H1 (cell line): ENCODE measurements around the gene CREBBP. TPM values are rescaled to one million over a fixed set of nuclear protein-coding genes. Genes with fewer than 3 reads are reported as not detected.

Experiments used
- CTCF ChIA-PET: fragments of 300-600 bp; sonication (Branson Sonifier 250); formaldehyde crosslinking; loops from one replicate; lab custom pipeline; 2021; ENCODE audit not compliant: partially characterized antibody; lab: Charles Lee
- POLR2A ChIA-PET: fragments of 300-600 bp; sonication (Branson Sonifier 250); formaldehyde crosslinking; loops from one replicate; lab custom pipeline; 2021; ENCODE audit warnings: inconsistent platforms; ENCODE audit not compliant: partially characterized antibody; lab: Charles Lee
- DNase-seq, 2 experiments: peaks; one replicate each; pipeline versions ENCODE4 v3.0.0 to v3.0.0-alpha.2; 2010 to 2022; ENCODE audit warnings: low spot score in 2 of 2, low read depth in 1 of 2, mixed read lengths in 1 of 2
- FAIRE-seq: peaks from 2 replicates; lab custom pipeline; 2011; peaks lifted over from hg19 to GRCh38; lab: Jason Lieb, UNC
- H2AFZ ChIP-seq: 2 replicates; pipeline ENCODE4 v1.8.1; 2012; ENCODE audit warnings: low read length, inconsistent platforms
- H2AK5ac ChIP-seq: 2 replicates; pipeline ENCODE4 v1.6.1; 2013; ENCODE audit warnings: low read depth, low read length
- H2BK120ac ChIP-seq: replicated peaks from 2 replicates; pipeline ENCODE3; 2013; ENCODE audit warnings: low read depth, low read length, inconsistent platforms
- H2BK12ac ChIP-seq: 2 replicates; pipeline ENCODE4 v1.6.1; 2013; ENCODE audit warnings: low read depth, low read length
- H2BK15ac ChIP-seq: 2 replicates; pipeline ENCODE4 v1.6.1; 2013; ENCODE audit warnings: low read length
- H2BK20ac ChIP-seq: 2 replicates; pipeline ENCODE4 v1.6.1; 2013; ENCODE audit warnings: low read length
- H2BK5ac ChIP-seq: 2 replicates; pipeline ENCODE4 v1.6.1; 2013; ENCODE audit warnings: low read depth, low read length
- H3K14ac ChIP-seq: 2 replicates; pipeline ENCODE4 v1.6.1; 2013; ENCODE audit warnings: inconsistent platforms; ENCODE audit not compliant: insufficient read length
- H3K18ac ChIP-seq: 2 replicates; pipeline ENCODE4 v1.6.1; 2013; ENCODE audit warnings: low read length; ENCODE audit errors: extremely low read depth
- H3K23ac ChIP-seq: 2 replicates; pipeline ENCODE4 v1.6.1; 2013; ENCODE audit warnings: inconsistent platforms; ENCODE audit not compliant: insufficient read length
- H3K23me2 ChIP-seq: 2 replicates; pipeline ENCODE4 v1.6.1; 2013; ENCODE audit warnings: low read depth, low read length
- H3K27ac ChIP-seq: 2 replicates; pipeline ENCODE4 v1.6.1; 2011; ENCODE audit warnings: low read depth, low read length, inconsistent platforms
- H3K27me3 ChIP-seq, 4 experiments: replicated peaks in 1 of 4; 1 replicate in 1 of 4; 2 replicates in 3 of 4; pipeline versions ENCODE4 v1.6.1 to v1.8.1; 2011 to 2013; ENCODE audit warnings: low read length in 3 of 4, mild to moderate bottlenecking in 3 of 4, inconsistent platforms in 2 of 4, mixed read lengths in 2 of 4, moderate library complexity in 1 of 4; ENCODE audit not compliant: control insufficient read depth in 3 of 4, insufficient read depth in 3 of 4; ENCODE audit errors: extremely low read depth in 1 of 4
- H3K36me3 ChIP-seq, 4 experiments: 2 replicates each; pipeline versions ENCODE4 v1.6.1 to v1.8.1; 2011 to 2013; ENCODE audit warnings: mild to moderate bottlenecking in 4 of 4, low read length in 3 of 4, moderate library complexity in 2 of 4, control low read depth in 1 of 4, inconsistent platforms in 1 of 4; ENCODE audit not compliant: insufficient read depth in 4 of 4, control insufficient read depth in 2 of 4
- H3K4ac ChIP-seq: replicated peaks from 2 replicates; pipeline ENCODE3; 2013; ENCODE audit warnings: low read length, low read depth, mixed read lengths, inconsistent platforms; ENCODE audit not compliant: insufficient read length
- H3K4me1 ChIP-seq, 4 experiments: replicated peaks in 1 of 4; 1 replicate in 1 of 4; 2 replicates in 3 of 4; pipeline versions ENCODE4 v1.6.1 to v1.8.1; 2011 to 2013; ENCODE audit warnings: low read length in 3 of 4, inconsistent platforms in 2 of 4, mixed read lengths in 1 of 4; ENCODE audit not compliant: insufficient read depth in 4 of 4, control insufficient read depth in 3 of 4
- H3K4me2 ChIP-seq, 2 experiments: 2 replicates each; pipeline versions ENCODE4 v1.6.1 to v1.8.1; 2011 to 2013; ENCODE audit warnings: low read depth in 2 of 2, low read length in 2 of 2, control low read depth in 1 of 2, inconsistent platforms in 1 of 2, mild to moderate bottlenecking in 1 of 2; ENCODE audit not compliant: insufficient read depth in 1 of 2
- H3K4me3 ChIP-seq, 4 experiments: fragments of 200-600, 300-600 bp in 1 of 4; sonication (generic), shearing (Covaris generic), sonication (Bioruptor Twin) in 1 of 4; 2 replicates each; pipeline versions ENCODE4 v1.5.1 to v1.8.1; 2011 to 2016; ENCODE audit warnings: low read length in 4 of 4, low read depth in 3 of 4, control low read depth in 2 of 4, inconsistent platforms in 2 of 4, mild to moderate bottlenecking in 2 of 4, mixed read lengths in 1 of 4, moderate library complexity in 1 of 4; ENCODE audit not compliant: insufficient read depth in 2 of 4; ENCODE audit errors: extremely low read depth in 1 of 4
- H3K56ac ChIP-seq: replicated peaks from 2 replicates; pipeline ENCODE3; 2013; ENCODE audit warnings: low read depth, mild to moderate bottlenecking, mixed read lengths, low read length, inconsistent platforms; ENCODE audit not compliant: insufficient read length
- H3K79me1 ChIP-seq: 2 replicates; pipeline ENCODE4 v1.6.1; 2013; ENCODE audit warnings: low read depth, low read length, control low read depth
- H3K79me2 ChIP-seq, 2 experiments: 2 replicates each; pipeline versions ENCODE4 v1.6.1 to v1.8.1; 2012 to 2013; ENCODE audit warnings: low read length in 2 of 2, mild to moderate bottlenecking in 2 of 2, inconsistent platforms in 1 of 2; ENCODE audit not compliant: insufficient read depth in 2 of 2, control insufficient read depth in 1 of 2
- H3K9ac ChIP-seq, 4 experiments: replicated peaks in 1 of 4; 1 replicate in 1 of 4; 2 replicates in 3 of 4; pipeline versions ENCODE4 v1.6.1 to v1.8.1; 2011 to 2013; ENCODE audit warnings: low read depth in 3 of 4, low read length in 3 of 4, control low read depth in 2 of 4, mild to moderate bottlenecking in 2 of 4, moderate library complexity in 2 of 4, inconsistent platforms in 1 of 4; ENCODE audit errors: extremely low read depth in 1 of 4
- H3K9me3 ChIP-seq, 2 experiments: 2 replicates each; pipeline versions ENCODE4 v1.6.1 to v1.8.1; 2012 to 2013; ENCODE audit warnings: mild to moderate bottlenecking in 2 of 2, moderate library complexity in 2 of 2, control low read depth in 1 of 2, inconsistent platforms in 1 of 2, low read depth in 1 of 2, low read length in 1 of 2, mixed read lengths in 1 of 2; ENCODE audit not compliant: insufficient read depth in 2 of 2
- H4K20me1 ChIP-seq, 2 experiments: replicated peaks in 1 of 2; 2 replicates each; pipeline versions ENCODE3 to v1.8.1; 2011 to 2013; ENCODE audit warnings: inconsistent platforms in 2 of 2, low read length in 2 of 2, mild to moderate bottlenecking in 1 of 2; ENCODE audit not compliant: insufficient read depth in 2 of 2, control insufficient read depth in 1 of 2
- H4K5ac ChIP-seq: 2 replicates; pipeline ENCODE4 v1.6.1; 2013; ENCODE audit warnings: low read length, low read depth, mixed read lengths, inconsistent platforms; ENCODE audit not compliant: insufficient read length
- H4K8ac ChIP-seq: 2 replicates; pipeline ENCODE4 v1.8.0; 2013; ENCODE audit warnings: mild to moderate bottlenecking, moderate library complexity, low read length, inconsistent platforms; ENCODE audit not compliant: insufficient read depth; ENCODE audit errors: extremely low read depth
- H4K91ac ChIP-seq: replicated peaks from 2 replicates; pipeline ENCODE3; 2013; ENCODE audit warnings: low read length, mixed read lengths, inconsistent platforms; ENCODE audit not compliant: insufficient read length
- BRCA1 ChIP-seq: IDR thresholded peaks from 2 replicates; pipeline ENCODE4 v1.6.1; 2012; ENCODE audit warnings: low read depth, low read length, improper control_type of control experiment
- CREB1 ChIP-seq: IDR thresholded peaks from 2 replicates; pipeline ENCODE4 v1.6.1; 2012; ENCODE audit warnings: inconsistent platforms
- CTBP2 ChIP-seq: IDR thresholded peaks from 2 replicates; pipeline ENCODE4 v1.7.0; 2011; ENCODE audit warnings: borderline replicate concordance, mild to moderate bottlenecking, moderate library complexity, mixed read lengths, low read length; ENCODE audit not compliant: insufficient read depth, insufficient read length
- E2F6 ChIP-seq: IDR thresholded peaks from 2 replicates; pipeline ENCODE4 v1.6.1; 2012; ENCODE audit warnings: inconsistent platforms
- KDM5A ChIP-seq: fragments of 200-600 bp; IDR thresholded peaks from 2 replicates; pipeline ENCODE4 v1.7.1; 2012; ENCODE audit warnings: mild to moderate bottlenecking, low read length, inconsistent platforms, mixed read lengths
- POLR2AphosphoS5 ChIP-seq: IDR thresholded peaks from 2 replicates; pipeline ENCODE4 v1.6.1; 2011; ENCODE audit warnings: low read depth, low read length
- SP1 ChIP-seq: IDR thresholded peaks from 2 replicates; pipeline ENCODE4 v1.6.1; 2011; ENCODE audit warnings: low read depth, low read length
- SP2 ChIP-seq: IDR thresholded peaks from 2 replicates; pipeline ENCODE4 v1.6.1; 2012; ENCODE audit warnings: mild to moderate bottlenecking, low read length, inconsistent platforms
- TAF1 ChIP-seq: IDR thresholded peaks from 2 replicates; pipeline ENCODE4 v1.6.1; 2011; ENCODE audit warnings: mild to moderate bottlenecking, low read depth, low read length
- USF2 ChIP-seq: IDR thresholded peaks from 2 replicates; pipeline ENCODE4 v1.6.1; 2011; ENCODE audit warnings: low read length, improper control_type of control experiment
- WGBS, 2 experiments: shearing (Covaris generic) in 1 of 2; methylation state at CpG; one replicate each; pipeline versions ENCODE4 v1.1.6 to v1.1.7; 2013 to 2015; ENCODE audit warnings: low lambda C conversion rate in 2 of 2, mixed read lengths in 2 of 2, inconsistent platforms in 1 of 2, low coverage in 1 of 2, missing lambda C conversion rate in 1 of 2; ENCODE audit not compliant: insufficient replicate concordance in 2 of 2, insufficient coverage in 1 of 2, insufficient read length in 1 of 2; ENCODE audit errors: extremely low coverage in 1 of 2, missing lambda C conversion rate in 1 of 2; 5-methylcytosine and 5-hydroxymethylcytosine counted together
- polyA plus RNA-seq, 7 experiments: library from polyadenylated mRNA; depleted of rRNA in 3 of 7; stranded (reverse) in 5 of 7; unstranded in 2 of 7; fragments of >200 nt in 5 of 7; fragments of 200-250 nt in 2 of 7; gene quantifications; 1 replicate in 5 of 7; 2 replicates in 1 of 7; 4 replicates in 1 of 7; pipeline versions ENCODE4 v1.2.1 to v1.2.3, GENCODE V29; 2011 to 2013; ENCODE audit warnings: missing spikeins in 2 of 7, mixed read lengths in 2 of 7
- total RNA-seq: library from RNA; stranded (reverse); fragmentation: NEBNext Ultra II Directional; extraction: Animal tissue kit (Norgen Biotek cat#: 25700); gene quantifications from 2 replicates; pipeline ENCODE4 v1.2.1, GENCODE V29; 2021

The CREBBP gene
- total and polyA plus RNA-seq, 2 of the 8 experiments (the other 6 are each of a cell fraction or from before 2014, with no cell fraction given), result 10.0 to 60.1 TPM

GRCh38 chr16:3821184-3821583 is 59.3 kb downstream of the CREBBP start:
- H3K23ac ChIP-seq, result no peak overlapping the region
- H3K27ac ChIP-seq, result no peak overlapping the region
- peaks cover 35 to 43% of the 10 kb centered on the region in 2 experiments for H4K20me1 ChIP-seq
- FAIRE-seq (no peak), DNase-seq (no peak)
- H3K9me3 ChIP-seq, result no peaks in the 10 kb centered on the region
- no peak overlapping the region for H4K5ac ChIP-seq
- no peak overlapping the region for H3K9ac ChIP-seq
- H3K14ac ChIP-seq, result no peak overlapping the region
- CTCF ChIA-PET, result interaction anchor here (3.3 kb wide), 1 partner anchor 9 kb away, joined by 14 read pairs; no protein-coding TSS in a partner anchor
- H2BK20ac ChIP-seq, result no peak overlapping the region
- H3K27me3 ChIP-seq, result no peaks in the 10 kb centered on the region
- no peak overlapping the region for H2BK15ac ChIP-seq
- no peak overlapping the region for H3K4ac ChIP-seq
- no peak overlapping the region for H3K18ac ChIP-seq
- H4K91ac ChIP-seq, result no peak overlapping the region
- peaks cover 24 to 100% of the 10 kb centered on the region in 2 experiments for H3K79me2 ChIP-seq
- WGBS, 2 experiments, result 87% methylated on average over 3 of the region's 3 CpGs; no CpG with 5 or more reads in 1 of the 2 experiments
- no peak overlapping the region for H4K8ac ChIP-seq
- H3K23me2 ChIP-seq, result no peaks in the 10 kb centered on the region
- H3K4me3 ChIP-seq, result no peak overlapping the region
- no peak overlapping the region for H2BK12ac ChIP-seq
- H3K79me1 ChIP-seq, result peaks cover 35% of the 10 kb centered on the region
- TF ChIP-seq SP1 (no peak), E2F6 (no peak), POLR2AphosphoS5 (no peak), CTBP2 (no peak), USF2 (no peak), SP2 (no peak), TAF1 (no peak), CREB1 (no peak), BRCA1 (no peak), KDM5A (no peak)
- H2AK5ac ChIP-seq, result no peak overlapping the region
- H2BK120ac ChIP-seq, result no peak overlapping the region
- peaks cover 5 to 16% (median 8%) of the 10 kb centered on the region in 4 experiments for H3K4me1 ChIP-seq
- no peak overlapping the region for H3K56ac ChIP-seq
- no peak overlapping the region for H2BK5ac ChIP-seq
- H3K36me3 ChIP-seq, result no peaks in the 10 kb centered on the region
- no peak overlapping the region for H2AFZ ChIP-seq
- H3K4me2 ChIP-seq, result no peak overlapping the region
- POLR2A ChIA-PET, result no interaction called here
